GM12878 (cell line): ENCODE results near the gene CDCP1. TPM values are rescaled to one million over a fixed set of nuclear protein-coding genes. Genes with fewer than 3 reads are reported as not detected.

Experiments used
- ATAC-seq: fragments of 200-7000 bp; cut with Tn5 transposase; 3 replicates; pipeline ENCODE4 v1.9.1; 2020; ENCODE audit warnings: mild to moderate bottlenecking, moderate library complexity
- BruUV-seq: library from RNA; stranded (reverse); fragments of 400-500 nt; replicated peaks from 2 replicates; lab custom pipeline; 2021; lab: Mats Ljungman, UMichigan
- CTCF ChIA-PET: fragments of 300-600 bp; sonication (Branson Sonifier 250); formaldehyde crosslinking; extraction: SDS; loops from one replicate; lab custom pipeline; 2021; ENCODE audit warnings: inconsistent platforms; lab: Yijun Ruan, JAX
- POLR2A ChIA-PET: fragments of 350-600 bp; formaldehyde crosslinking; extraction: SDS; loops from one replicate; lab custom pipeline; 2021; ENCODE audit warnings: inconsistent platforms; lab: Charles Lee
- RAD21 ChIA-PET: fragments of 300-600 bp; sonication (Branson Sonifier 250); formaldehyde crosslinking; loops from one replicate; lab custom pipeline; 2023; ENCODE audit warnings: antibody characterized with exemption; ENCODE audit not compliant: unreplicated experiment; lab: Charles Lee
- SMC1A ChIA-PET: fragments of 300-600 bp; sonication (Branson Sonifier 250); formaldehyde crosslinking; loops from one replicate; lab custom pipeline; 2023; ENCODE audit not compliant: unreplicated experiment, uncharacterized antibody; lab: Charles Lee
- DNase-seq: peaks from one replicate; pipeline ENCODE4 v3.0.0-alpha.2; 2011; ENCODE audit warnings: low read depth, low spot score
- FAIRE-seq: peaks from 3 replicates; lab custom pipeline; 2011; peaks lifted over from hg19 to GRCh38; lab: Jason Lieb, UNC
- H2AFZ ChIP-seq: 2 replicates; pipeline ENCODE4 v1.6.0; 2011; ENCODE audit warnings: low read depth, low read length, control low read depth; ENCODE audit not compliant: control insufficient read depth
- H3K27ac ChIP-seq: 2 replicates; pipeline ENCODE4 v1.5.1; 2011; ENCODE audit warnings: control low read depth; ENCODE audit not compliant: control insufficient read depth, insufficient read depth
- H3K27me3 ChIP-seq, 2 experiments: replicated peaks in 1 of 2; 2 replicates each; pipeline versions ENCODE4 v1.6.0 to v1.6.1; 2011; ENCODE audit warnings: low read length in 1 of 2; ENCODE audit not compliant: control insufficient read depth in 2 of 2, insufficient read depth in 2 of 2
- H3K36me3 ChIP-seq, 2 experiments: 2 replicates each; pipeline ENCODE4 v1.5.1; 2011; ENCODE audit warnings: low read length in 1 of 2; ENCODE audit not compliant: control insufficient read depth in 2 of 2, insufficient read depth in 2 of 2
- H3K4me1 ChIP-seq: 2 replicates; pipeline ENCODE4 v1.6.1; 2011; ENCODE audit warnings: mild to moderate bottlenecking, low read length, moderate library complexity, mixed read lengths; ENCODE audit not compliant: control insufficient read depth, insufficient read depth
- H3K4me2 ChIP-seq: 2 replicates; pipeline ENCODE4 v1.6.0; 2011; ENCODE audit warnings: control low read depth; ENCODE audit not compliant: control insufficient read depth, insufficient read depth
- H3K4me3 ChIP-seq: fragments of 200-600 bp; sonication (generic); 2 replicates; pipeline ENCODE4 v1.5.1; 2016
- H3K79me2 ChIP-seq: 2 replicates; pipeline ENCODE4 v1.6.0; 2011; ENCODE audit warnings: low read length; ENCODE audit not compliant: control insufficient read depth, insufficient read depth
- H3K9ac ChIP-seq: 2 replicates; pipeline ENCODE4 v1.8.0; 2011; ENCODE audit warnings: low read length, control low read depth, mixed read lengths; ENCODE audit not compliant: control insufficient read depth, insufficient read depth
- H3K9me3 ChIP-seq: replicated peaks from 3 replicates; pipeline ENCODE4 v1.5.1; 2011; ENCODE audit warnings: mild to moderate bottlenecking, low read length; ENCODE audit not compliant: control insufficient read depth, insufficient read depth
- H4K20me1 ChIP-seq: 2 replicates; pipeline ENCODE4 v1.6.0; 2011; ENCODE audit not compliant: control insufficient read depth, insufficient read depth
- DPF2 ChIP-seq: fragments of 450-650 bp; IDR thresholded peaks from 2 replicates; pipeline ENCODE4 v1.6.1; 2017; ENCODE audit warnings: mild to moderate bottlenecking
- NR2F1 ChIP-seq: fragments of 450-650 bp; conservative IDR thresholded peaks from 2 replicates; pipeline ENCODE4 v1.6.1; 2017; ENCODE audit warnings: mild to moderate bottlenecking
- RFX5 ChIP-seq: IDR thresholded peaks from 2 replicates; pipeline ENCODE4 v1.6.1; 2011; ENCODE audit warnings: low read depth, low read length, improper control_type of control experiment
- ZZZ3 ChIP-seq: IDR thresholded peaks from 2 replicates; pipeline ENCODE4 v1.6.1; 2011; ENCODE audit warnings: low read depth; ENCODE audit not compliant: control insufficient read depth, insufficient read length
- WGBS: methylation state at CpG from one replicate; pipeline ENCODE4 v1.1.6; 2016; ENCODE audit warnings: low lambda C conversion rate; ENCODE audit not compliant: insufficient replicate concordance, insufficient coverage; ENCODE audit errors: missing lambda C conversion rate; 5-methylcytosine and 5-hydroxymethylcytosine counted together
- in situ Hi-C: fragments of 300-500 bp; cut with MboI; formaldehyde crosslinking; loops from 9 replicates; pipeline ENCODE4 v1.14.3; 2018; ENCODE audit warnings: mixed read lengths
- intact Hi-C: fragments of 100-400 bp; cut with micrococcal nuclease; formaldehyde crosslinking; loops from one replicate; pipeline ENCODE4 v1.14.2; 2022; ENCODE audit not compliant: unreplicated experiment
- polyA plus RNA-seq, 11 experiments: library from polyadenylated mRNA; depleted of rRNA in 4 of 11; unstranded in 6 of 11; stranded (reverse) in 5 of 11; fragments of >200 nt; fragmentation: Nextera tagmentation in 4 of 11; fragmentation: Illumina TruSeq in 1 of 11; extraction: Ambion mirVana in 4 of 11; extraction: Trizol in 1 of 11; gene quantifications; 1 replicate in 1 of 11; 2 replicates in 10 of 11; pipeline versions ENCODE4 v1.2.1 to v1.2.3, GENCODE V29; 2011 to 2016; ENCODE audit warnings: inconsistent platforms in 2 of 11, missing spikeins in 2 of 11, low read depth in 1 of 11
- total RNA-seq, 4 experiments: library from RNA; depleted of rRNA in 3 of 4; stranded (reverse); fragments of >200 nt in 3 of 4; fragmentation: Illumina TruSeq in 1 of 4; extraction: Trizol in 1 of 4; gene quantifications; 2 replicates each; pipeline versions ENCODE4 v1.2.1 to v1.2.3, GENCODE V29; 2013 to 2021
- TF ChIP-seq, protein P1 (sequence below): fragments of 450-650 bp; IDR thresholded peaks from 2 replicates; pipeline ENCODE4 v1.6.1; 2017; ENCODE audit warnings: mild to moderate bottlenecking, moderate library complexity

CDCP1 gene
- total and polyA plus RNA-seq, 10 of the 15 experiments (the other 5 are each of a cell fraction or from before 2014, with no cell fraction given) = 0.35 to 2.2 (median 0.86) TPM

DNA sequence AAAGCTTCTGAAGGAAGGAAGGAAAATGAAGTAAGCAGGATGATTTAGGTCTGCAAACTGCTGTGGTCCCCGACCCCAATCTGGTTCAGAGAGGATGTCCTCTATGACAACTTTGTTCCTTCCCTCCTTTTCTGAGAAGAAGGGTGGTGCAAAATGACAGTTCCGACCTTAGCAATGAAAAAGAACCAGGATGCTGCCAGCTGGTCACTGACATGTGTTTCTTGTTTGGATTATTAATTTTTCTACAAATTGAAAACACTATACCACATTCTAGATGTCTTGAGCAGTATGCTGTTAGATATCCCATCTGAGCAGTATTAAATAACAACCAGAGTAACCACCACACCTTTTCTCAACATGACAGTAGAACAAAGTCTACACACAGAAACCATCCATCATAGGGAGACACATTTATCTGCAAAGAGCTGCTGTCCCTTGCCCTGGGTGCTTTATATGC is 27.5 kb downstream of the CDCP1 start:
- no peak for FAIRE-seq
- intact Hi-C loops = no loop called here
- DNase-seq = no peak

More for the DNA sequence above, 27.5 kb downstream of the CDCP1 start:
- Histone ChIP-seq H3K4me1 (no peaks in the 10 kb centered on the region), H2AFZ (no peak overlapping the region), H3K4me3 (no peak overlapping the region), H3K9ac (no peak overlapping the region), H3K79me2 (no peaks in the 10 kb centered on the region), H3K27me3 (no peaks in the 10 kb centered on the region), H3K4me2 (no peak overlapping the region), H3K36me3 (no peaks in the 10 kb centered on the region), H4K20me1 (no peaks in the 10 kb centered on the region), H3K27ac (no peak overlapping the region), H3K9me3 (no peaks in the 10 kb centered on the region)
- in situ Hi-C loops = no loop called here
- CTCF ChIA-PET = interaction anchor here (0.7 to 2.9 kb wide), 9 partner anchors 8 to 91 kb away, joined by 3 to 23 read pairs (median 3); no protein-coding TSS in a partner anchor
- POLR2A ChIA-PET = interaction anchor here (0.5 to 1.1 kb wide), 3 partner anchors 15 to 597 kb away, joined by 3 to 6 read pairs (median 5); partner anchors contain the start of gene CDCP1
- RAD21 ChIA-PET = interaction anchor here (1.0 to 2.1 kb wide), 7 partner anchors 13 to 80 kb away, joined by 3 to 16 read pairs (median 5); no protein-coding TSS in a partner anchor
- SMC1A ChIA-PET = interaction anchor here (0.7 to 4.5 kb wide), 16 partner anchors 8 to 134 kb away, joined by 3 to 32 read pairs (median 6); partner anchors contain the start of gene CDCP1
- BruUV-seq = no TSS peak
- 0% methylated on average over 2 of the region's 2 CpGs for WGBS
- TF ChIP-seq NR2F1 (no peak), ZZZ3 (no peak), DPF2 (no peak), RFX5 (no peak)
- TF ChIP-seq, protein P1, sequence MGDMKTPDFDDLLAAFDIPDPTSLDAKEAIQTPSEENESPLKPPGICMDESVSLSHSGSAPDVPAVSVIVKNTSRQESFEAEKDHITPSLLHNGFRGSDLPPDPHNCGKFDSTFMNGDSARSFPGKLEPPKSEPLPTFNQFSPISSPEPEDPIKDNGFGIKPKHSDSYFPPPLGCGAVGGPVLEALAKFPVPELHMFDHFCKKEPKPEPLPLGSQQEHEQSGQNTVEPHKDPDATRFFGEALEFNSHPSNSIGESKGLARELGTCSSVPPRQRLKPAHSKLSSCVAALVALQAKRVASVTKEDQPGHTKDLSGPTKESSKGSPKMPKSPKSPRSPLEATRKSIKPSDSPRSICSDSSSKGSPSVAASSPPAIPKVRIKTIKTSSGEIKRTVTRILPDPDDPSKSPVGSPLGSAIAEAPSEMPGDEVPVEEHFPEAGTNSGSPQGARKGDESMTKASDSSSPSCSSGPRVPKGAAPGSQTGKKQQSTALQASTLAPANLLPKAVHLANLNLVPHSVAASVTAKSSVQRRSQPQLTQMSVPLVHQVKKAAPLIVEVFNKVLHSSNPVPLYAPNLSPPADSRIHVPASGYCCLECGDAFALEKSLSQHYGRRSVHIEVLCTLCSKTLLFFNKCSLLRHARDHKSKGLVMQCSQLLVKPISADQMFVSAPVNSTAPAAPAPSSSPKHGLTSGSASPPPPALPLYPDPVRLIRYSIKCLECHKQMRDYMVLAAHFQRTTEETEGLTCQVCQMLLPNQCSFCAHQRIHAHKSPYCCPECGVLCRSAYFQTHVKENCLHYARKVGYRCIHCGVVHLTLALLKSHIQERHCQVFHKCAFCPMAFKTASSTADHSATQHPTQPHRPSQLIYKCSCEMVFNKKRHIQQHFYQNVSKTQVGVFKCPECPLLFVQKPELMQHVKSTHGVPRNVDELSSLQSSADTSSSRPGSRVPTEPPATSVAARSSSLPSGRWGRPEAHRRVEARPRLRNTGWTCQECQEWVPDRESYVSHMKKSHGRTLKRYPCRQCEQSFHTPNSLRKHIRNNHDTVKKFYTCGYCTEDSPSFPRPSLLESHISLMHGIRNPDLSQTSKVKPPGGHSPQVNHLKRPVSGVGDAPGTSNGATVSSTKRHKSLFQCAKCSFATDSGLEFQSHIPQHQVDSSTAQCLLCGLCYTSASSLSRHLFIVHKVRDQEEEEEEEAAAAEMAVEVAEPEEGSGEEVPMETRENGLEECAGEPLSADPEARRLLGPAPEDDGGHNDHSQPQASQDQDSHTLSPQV = no peak
- ATAC-seq = no peak
